ENCODE measurements around the gene NXPH1. TPM values are rescaled to one million over a fixed set of nuclear protein-coding genes. Genes with fewer than 3 reads are reported as not detected.

NXPH1 gene
- total and polyA plus RNA-seq, 10 donors, result not detected

DNA sequence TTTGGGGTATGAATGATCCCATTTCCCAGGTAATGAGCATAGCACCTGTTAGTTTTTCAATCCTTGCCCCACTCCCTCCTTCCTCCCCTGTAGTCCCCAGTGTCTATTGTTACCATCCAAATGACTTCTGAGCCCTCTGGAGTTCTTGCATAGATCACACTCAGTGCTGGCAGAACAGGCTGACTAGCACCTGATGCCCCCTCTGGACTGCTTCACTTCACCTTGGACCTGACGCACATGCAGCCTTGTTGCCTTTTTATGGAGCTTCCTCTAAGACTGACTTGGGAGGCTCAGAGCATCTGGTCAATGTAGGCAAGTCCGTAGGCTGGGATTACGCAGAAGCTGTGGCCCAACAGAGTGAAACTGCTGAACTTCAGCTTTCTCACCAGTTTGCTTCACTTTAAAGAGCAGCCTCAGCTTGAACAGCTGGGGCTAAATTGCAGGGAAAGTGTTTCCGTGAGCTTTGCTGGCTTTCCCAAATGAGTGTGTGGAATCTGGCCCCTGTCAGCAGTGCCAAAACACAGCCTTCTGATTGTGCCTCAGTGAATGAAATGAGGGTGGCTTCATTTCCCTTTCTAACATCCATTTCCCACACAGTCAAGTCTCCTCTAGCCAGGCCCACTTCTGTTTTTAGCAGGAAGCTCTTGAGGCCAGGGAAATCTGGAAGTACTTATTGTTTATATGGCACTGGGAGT is 48.5 kb downstream of the NXPH1 start:
- intact Hi-C loops (cut with DNase I; ENCODE audit: low total_unique reads), result no loop called here
- TF ChIP-seq, protein P1, sequence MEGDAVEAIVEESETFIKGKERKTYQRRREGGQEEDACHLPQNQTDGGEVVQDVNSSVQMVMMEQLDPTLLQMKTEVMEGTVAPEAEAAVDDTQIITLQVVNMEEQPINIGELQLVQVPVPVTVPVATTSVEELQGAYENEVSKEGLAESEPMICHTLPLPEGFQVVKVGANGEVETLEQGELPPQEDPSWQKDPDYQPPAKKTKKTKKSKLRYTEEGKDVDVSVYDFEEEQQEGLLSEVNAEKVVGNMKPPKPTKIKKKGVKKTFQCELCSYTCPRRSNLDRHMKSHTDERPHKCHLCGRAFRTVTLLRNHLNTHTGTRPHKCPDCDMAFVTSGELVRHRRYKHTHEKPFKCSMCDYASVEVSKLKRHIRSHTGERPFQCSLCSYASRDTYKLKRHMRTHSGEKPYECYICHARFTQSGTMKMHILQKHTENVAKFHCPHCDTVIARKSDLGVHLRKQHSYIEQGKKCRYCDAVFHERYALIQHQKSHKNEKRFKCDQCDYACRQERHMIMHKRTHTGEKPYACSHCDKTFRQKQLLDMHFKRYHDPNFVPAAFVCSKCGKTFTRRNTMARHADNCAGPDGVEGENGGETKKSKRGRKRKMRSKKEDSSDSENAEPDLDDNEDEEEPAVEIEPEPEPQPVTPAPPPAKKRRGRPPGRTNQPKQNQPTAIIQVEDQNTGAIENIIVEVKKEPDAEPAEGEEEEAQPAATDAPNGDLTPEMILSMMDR (IDR thresholded peaks at IDR 0.05 in 8 of 11, conservative IDR thresholded peaks at IDR 0.05 in 3 of 11), result no peak
- TF ChIP-seq POLR2A (IDR thresholded peaks at IDR 0.05), result no peak
- no peak for TF ChIP-seq POLR2AphosphoS5 (IDR thresholded peaks at IDR 0.05)
- no peak overlapping the region for H3K27ac ChIP-seq
- no peaks in the 10 kb centered on the region for H3K4me1 ChIP-seq
- WGBS, 5 donors, result 56 to 82% (median 66%) methylated on average over 4 of the region's 4 CpGs
- peaks cover 0 to 27% (median 22%) of the 10 kb centered on the region in 8 donors for H3K9me3 ChIP-seq
- no peak overlapping the region for H3K4me3 ChIP-seq
- no peaks in the 10 kb centered on the region for H3K36me3 ChIP-seq
- no peaks in the 10 kb centered on the region for H3K27me3 ChIP-seq (replicated peaks in 1 of 7)
- DNase-seq, result no peak

DNA sequence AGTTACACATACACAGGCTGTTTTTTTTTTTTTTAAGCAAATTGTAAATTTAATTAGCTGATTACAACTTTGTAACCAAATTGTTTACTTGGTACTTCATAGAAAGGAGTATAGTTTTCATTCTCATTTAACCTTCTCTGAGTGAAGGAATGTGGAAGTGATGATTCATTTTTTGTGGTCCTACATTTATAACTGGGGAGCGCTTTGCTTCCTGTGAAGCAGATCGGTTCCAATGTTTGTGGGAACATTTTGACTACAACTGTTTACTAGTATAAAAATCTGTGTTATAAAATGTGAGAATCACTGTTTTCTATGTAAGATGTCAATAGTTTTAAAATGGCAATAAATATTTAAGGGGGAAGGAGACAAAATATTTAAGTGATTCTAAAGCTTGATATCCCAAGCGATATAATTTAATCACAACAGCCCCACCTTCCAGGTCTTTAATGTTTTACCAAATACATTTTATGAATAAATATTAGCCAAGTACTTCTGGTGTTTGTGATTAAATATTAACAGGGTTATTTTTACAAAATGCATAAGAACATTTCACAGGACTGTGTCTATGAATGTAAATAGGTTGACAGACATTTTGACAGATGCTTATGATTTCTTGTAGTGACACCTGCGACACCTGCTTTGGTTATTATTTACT is 57.1 kb downstream of the NXPH1 start:
- Histone ChIP-seq H3K4me3 (no peak overlapping the region), H3K9me3 (peaks cover 0 to 3% (median 0%) of the 10 kb centered on the region in 8 donors), H3K4me1 (no peaks in the 10 kb centered on the region), H3K27ac (no peak overlapping the region), H3K27me3 (replicated peaks in 1 of 7) (no peaks in the 10 kb centered on the region), H3K36me3 (no peaks in the 10 kb centered on the region)
- 57 to 77% (median 71%) methylated on average over 4 of the region's 4 CpGs for WGBS, 5 donors
- no peak for TF ChIP-seq POLR2A (IDR thresholded peaks at IDR 0.05)
- TF ChIP-seq POLR2AphosphoS5 (IDR thresholded peaks at IDR 0.05), result no peak
- TF ChIP-seq, protein P1 (IDR thresholded peaks at IDR 0.05 in 8 of 11, conservative IDR thresholded peaks at IDR 0.05 in 3 of 11), result no peak
- intact Hi-C loops (cut with DNase I; ENCODE audit: low total_unique reads), result no loop called here
- DNase-seq, result no peak

DNA sequence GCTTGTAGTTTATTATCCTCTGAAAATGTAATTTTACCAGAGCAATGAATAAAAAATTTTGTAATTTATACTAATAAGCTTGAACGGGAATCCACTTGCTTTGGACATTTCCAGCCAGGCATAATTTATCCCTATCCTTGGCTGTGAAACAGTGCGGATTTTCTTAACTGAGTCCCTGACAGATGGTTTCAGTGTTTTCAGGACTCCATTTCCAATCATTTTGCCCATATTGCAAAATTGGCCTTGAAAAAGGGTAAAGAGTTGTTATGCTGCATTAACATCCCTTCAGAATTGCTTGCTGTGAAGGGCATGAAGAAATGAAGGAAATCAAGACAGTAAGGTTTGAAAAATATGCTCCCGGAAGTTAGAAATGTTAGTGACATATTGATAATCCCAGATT is 57.7 kb downstream of the NXPH1 start:
- 85 to 95% (median 91%) methylated on average over 3 of the region's 3 CpGs for whole genome bisulfite sequencing, 5 donors

More for the DNA sequence above, 57.7 kb downstream of the NXPH1 start:
- Histone ChIP-seq H3K27me3 (replicated peaks in 1 of 7) (no peaks in the 10 kb centered on the region), H3K4me1 (no peaks in the 10 kb centered on the region), H3K27ac (no peak overlapping the region), H3K9me3 (peaks cover 0 to 4% (median 0%) of the 10 kb centered on the region in 8 donors), H3K36me3 (no peaks in the 10 kb centered on the region), H3K4me3 (no peak overlapping the region)
- no peak for DNase-seq
- TF ChIP-seq POLR2AphosphoS5 (IDR thresholded peaks at IDR 0.05) (no peak), POLR2A (IDR thresholded peaks at IDR 0.05) (no peak)
- TF ChIP-seq, protein P1 (IDR thresholded peaks at IDR 0.05 in 8 of 11, conservative IDR thresholded peaks at IDR 0.05 in 3 of 11), result no peak
- intact Hi-C loops (cut with DNase I; ENCODE audit: low total_unique reads), result no loop called here

Measured in spleen (tissue), 11 donors.